H1 (cell line): ENCODE measurements around the gene EFNA3. TPM values are rescaled to one million over a fixed set of nuclear protein-coding genes. Genes with fewer than 3 reads are reported as not detected.

Experiments
- CTCF ChIA-PET: fragments of 300-600 bp; sonication (Branson Sonifier 250); formaldehyde crosslinking; loops from one replicate; lab custom pipeline; 2021; ENCODE audit not compliant: partially characterized antibody; lab: Charles Lee
- POLR2A ChIA-PET: fragments of 300-600 bp; sonication (Branson Sonifier 250); formaldehyde crosslinking; loops from one replicate; lab custom pipeline; 2021; ENCODE audit warnings: inconsistent platforms; ENCODE audit not compliant: partially characterized antibody; lab: Charles Lee
- DNase-seq, 2 experiments: peaks; one replicate each; pipeline versions ENCODE4 v3.0.0 to v3.0.0-alpha.2; 2010 to 2022; ENCODE audit warnings: low spot score in 2 of 2, low read depth in 1 of 2, mixed read lengths in 1 of 2
- FAIRE-seq: peaks from 2 replicates; lab custom pipeline; 2011; peaks lifted over from hg19 to GRCh38; lab: Jason Lieb, UNC
- H2AFZ ChIP-seq: 2 replicates; pipeline ENCODE4 v1.8.1; 2012; ENCODE audit warnings: low read length, inconsistent platforms
- H2AK5ac ChIP-seq: 2 replicates; pipeline ENCODE4 v1.6.1; 2013; ENCODE audit warnings: low read depth, low read length
- H2BK120ac ChIP-seq: replicated peaks from 2 replicates; pipeline ENCODE3; 2013; ENCODE audit warnings: low read depth, low read length, inconsistent platforms
- H2BK12ac ChIP-seq: 2 replicates; pipeline ENCODE4 v1.6.1; 2013; ENCODE audit warnings: low read depth, low read length
- H2BK15ac ChIP-seq: 2 replicates; pipeline ENCODE4 v1.6.1; 2013; ENCODE audit warnings: low read length
- H2BK20ac ChIP-seq: 2 replicates; pipeline ENCODE4 v1.6.1; 2013; ENCODE audit warnings: low read length
- H2BK5ac ChIP-seq: 2 replicates; pipeline ENCODE4 v1.6.1; 2013; ENCODE audit warnings: low read depth, low read length
- H3K14ac ChIP-seq: 2 replicates; pipeline ENCODE4 v1.6.1; 2013; ENCODE audit warnings: inconsistent platforms; ENCODE audit not compliant: insufficient read length
- H3K18ac ChIP-seq: 2 replicates; pipeline ENCODE4 v1.6.1; 2013; ENCODE audit warnings: low read length; ENCODE audit errors: extremely low read depth
- H3K23ac ChIP-seq: 2 replicates; pipeline ENCODE4 v1.6.1; 2013; ENCODE audit warnings: inconsistent platforms; ENCODE audit not compliant: insufficient read length
- H3K23me2 ChIP-seq: 2 replicates; pipeline ENCODE4 v1.6.1; 2013; ENCODE audit warnings: low read depth, low read length
- H3K27ac ChIP-seq: 2 replicates; pipeline ENCODE4 v1.6.1; 2011; ENCODE audit warnings: low read depth, low read length, inconsistent platforms
- H3K27me3 ChIP-seq, 4 experiments: replicated peaks in 1 of 4; 1 replicate in 1 of 4; 2 replicates in 3 of 4; pipeline versions ENCODE4 v1.6.1 to v1.8.1; 2011 to 2013; ENCODE audit warnings: low read length in 3 of 4, mild to moderate bottlenecking in 3 of 4, inconsistent platforms in 2 of 4, mixed read lengths in 2 of 4, moderate library complexity in 1 of 4; ENCODE audit not compliant: control insufficient read depth in 3 of 4, insufficient read depth in 3 of 4; ENCODE audit errors: extremely low read depth in 1 of 4
- H3K36me3 ChIP-seq, 4 experiments: 2 replicates each; pipeline versions ENCODE4 v1.6.1 to v1.8.1; 2011 to 2013; ENCODE audit warnings: mild to moderate bottlenecking in 4 of 4, low read length in 3 of 4, moderate library complexity in 2 of 4, control low read depth in 1 of 4, inconsistent platforms in 1 of 4; ENCODE audit not compliant: insufficient read depth in 4 of 4, control insufficient read depth in 2 of 4
- H3K4ac ChIP-seq: replicated peaks from 2 replicates; pipeline ENCODE3; 2013; ENCODE audit warnings: low read length, low read depth, mixed read lengths, inconsistent platforms; ENCODE audit not compliant: insufficient read length
- H3K4me1 ChIP-seq, 4 experiments: replicated peaks in 1 of 4; 1 replicate in 1 of 4; 2 replicates in 3 of 4; pipeline versions ENCODE4 v1.6.1 to v1.8.1; 2011 to 2013; ENCODE audit warnings: low read length in 3 of 4, inconsistent platforms in 2 of 4, mixed read lengths in 1 of 4; ENCODE audit not compliant: insufficient read depth in 4 of 4, control insufficient read depth in 3 of 4
- H3K4me2 ChIP-seq, 2 experiments: 2 replicates each; pipeline versions ENCODE4 v1.6.1 to v1.8.1; 2011 to 2013; ENCODE audit warnings: low read depth in 2 of 2, low read length in 2 of 2, control low read depth in 1 of 2, inconsistent platforms in 1 of 2, mild to moderate bottlenecking in 1 of 2; ENCODE audit not compliant: insufficient read depth in 1 of 2
- H3K4me3 ChIP-seq, 4 experiments: fragments of 200-600, 300-600 bp in 1 of 4; sonication (generic), shearing (Covaris generic), sonication (Bioruptor Twin) in 1 of 4; 2 replicates each; pipeline versions ENCODE4 v1.5.1 to v1.8.1; 2011 to 2016; ENCODE audit warnings: low read length in 4 of 4, low read depth in 3 of 4, control low read depth in 2 of 4, inconsistent platforms in 2 of 4, mild to moderate bottlenecking in 2 of 4, mixed read lengths in 1 of 4, moderate library complexity in 1 of 4; ENCODE audit not compliant: insufficient read depth in 2 of 4; ENCODE audit errors: extremely low read depth in 1 of 4
- H3K56ac ChIP-seq: replicated peaks from 2 replicates; pipeline ENCODE3; 2013; ENCODE audit warnings: low read depth, mild to moderate bottlenecking, mixed read lengths, low read length, inconsistent platforms; ENCODE audit not compliant: insufficient read length
- H3K79me1 ChIP-seq: 2 replicates; pipeline ENCODE4 v1.6.1; 2013; ENCODE audit warnings: low read depth, low read length, control low read depth
- H3K79me2 ChIP-seq, 2 experiments: 2 replicates each; pipeline versions ENCODE4 v1.6.1 to v1.8.1; 2012 to 2013; ENCODE audit warnings: low read length in 2 of 2, mild to moderate bottlenecking in 2 of 2, inconsistent platforms in 1 of 2; ENCODE audit not compliant: insufficient read depth in 2 of 2, control insufficient read depth in 1 of 2
- H3K9ac ChIP-seq, 4 experiments: replicated peaks in 1 of 4; 1 replicate in 1 of 4; 2 replicates in 3 of 4; pipeline versions ENCODE4 v1.6.1 to v1.8.1; 2011 to 2013; ENCODE audit warnings: low read depth in 3 of 4, low read length in 3 of 4, control low read depth in 2 of 4, mild to moderate bottlenecking in 2 of 4, moderate library complexity in 2 of 4, inconsistent platforms in 1 of 4; ENCODE audit errors: extremely low read depth in 1 of 4
- H3K9me3 ChIP-seq, 2 experiments: 2 replicates each; pipeline versions ENCODE4 v1.6.1 to v1.8.1; 2012 to 2013; ENCODE audit warnings: mild to moderate bottlenecking in 2 of 2, moderate library complexity in 2 of 2, control low read depth in 1 of 2, inconsistent platforms in 1 of 2, low read depth in 1 of 2, low read length in 1 of 2, mixed read lengths in 1 of 2; ENCODE audit not compliant: insufficient read depth in 2 of 2
- H4K20me1 ChIP-seq, 2 experiments: replicated peaks in 1 of 2; 2 replicates each; pipeline versions ENCODE3 to v1.8.1; 2011 to 2013; ENCODE audit warnings: inconsistent platforms in 2 of 2, low read length in 2 of 2, mild to moderate bottlenecking in 1 of 2; ENCODE audit not compliant: insufficient read depth in 2 of 2, control insufficient read depth in 1 of 2
- H4K5ac ChIP-seq: 2 replicates; pipeline ENCODE4 v1.6.1; 2013; ENCODE audit warnings: low read length, low read depth, mixed read lengths, inconsistent platforms; ENCODE audit not compliant: insufficient read length
- H4K8ac ChIP-seq: 2 replicates; pipeline ENCODE4 v1.8.0; 2013; ENCODE audit warnings: mild to moderate bottlenecking, moderate library complexity, low read length, inconsistent platforms; ENCODE audit not compliant: insufficient read depth; ENCODE audit errors: extremely low read depth
- H4K91ac ChIP-seq: replicated peaks from 2 replicates; pipeline ENCODE3; 2013; ENCODE audit warnings: low read length, mixed read lengths, inconsistent platforms; ENCODE audit not compliant: insufficient read length
- BCL11A ChIP-seq, 2 experiments: IDR thresholded peaks; one replicate each; pipeline ENCODE4 v1.6.1; 2011; ENCODE audit warnings: low read depth in 2 of 2, low read length in 2 of 2, mild to moderate bottlenecking in 2 of 2
- EZH2 ChIP-seq: fragments of 200-600 bp; sonication (generic); IDR thresholded peaks from 2 replicates; pipeline ENCODE4 v1.7.1; 2012; ENCODE audit warnings: low read depth, mild to moderate bottlenecking, moderate library complexity, low read length, inconsistent platforms; ENCODE audit not compliant: severe bottlenecking
- HDAC6 ChIP-seq: IDR thresholded peaks from one replicate; pipeline ENCODE4 v1.7.1; 2012; ENCODE audit warnings: low read depth, mild to moderate bottlenecking, inconsistent platforms, low read length, moderate library complexity
- KDM4A ChIP-seq: IDR thresholded peaks from one replicate; pipeline ENCODE4 v1.7.1; 2012; ENCODE audit warnings: low read depth, mild to moderate bottlenecking, moderate library complexity, low read length, inconsistent platforms; ENCODE audit not compliant: severe bottlenecking
- RAD21 ChIP-seq, 2 experiments: IDR thresholded peaks in 1 of 2; conservative IDR thresholded peaks in 1 of 2; 2 replicates each; pipeline ENCODE4 v1.6.1; 2011; ENCODE audit warnings: low read depth in 2 of 2, low read length in 2 of 2, improper control_type of control experiment in 1 of 2, inconsistent platforms in 1 of 2, mild to moderate bottlenecking in 1 of 2, moderate library complexity in 1 of 2
- RFX5 ChIP-seq: IDR thresholded peaks from 2 replicates; pipeline ENCODE4 v1.6.1; 2011; ENCODE audit warnings: low read depth, low read length, improper control_type of control experiment, borderline replicate concordance
- TAF7 ChIP-seq: optimal IDR thresholded peaks from 2 replicates; pipeline ENCODE3; 2011; ENCODE audit warnings: low read depth, mild to moderate bottlenecking, inconsistent platforms, low read length, moderate library complexity, borderline replicate concordance
- TBP ChIP-seq: IDR thresholded peaks from 2 replicates; pipeline ENCODE4 v1.6.1; 2011; ENCODE audit warnings: low read depth, low read length, improper control_type of control experiment
- USF2 ChIP-seq: IDR thresholded peaks from 2 replicates; pipeline ENCODE4 v1.6.1; 2011; ENCODE audit warnings: low read length, improper control_type of control experiment
- ZNF274 ChIP-seq: IDR thresholded peaks from 2 replicates; pipeline ENCODE4 v1.7.0; 2012; ENCODE audit warnings: low read length, borderline replicate concordance; ENCODE audit errors: extremely low read depth
- WGBS, 2 experiments: shearing (Covaris generic) in 1 of 2; methylation state at CpG; one replicate each; pipeline versions ENCODE4 v1.1.6 to v1.1.7; 2013 to 2015; ENCODE audit warnings: low lambda C conversion rate in 2 of 2, mixed read lengths in 2 of 2, inconsistent platforms in 1 of 2, low coverage in 1 of 2, missing lambda C conversion rate in 1 of 2; ENCODE audit not compliant: insufficient replicate concordance in 2 of 2, insufficient coverage in 1 of 2, insufficient read length in 1 of 2; ENCODE audit errors: extremely low coverage in 1 of 2, missing lambda C conversion rate in 1 of 2; 5-methylcytosine and 5-hydroxymethylcytosine counted together
- polyA plus RNA-seq, 7 experiments: library from polyadenylated mRNA; depleted of rRNA in 3 of 7; stranded (reverse) in 5 of 7; unstranded in 2 of 7; fragments of >200 nt in 5 of 7; fragments of 200-250 nt in 2 of 7; gene quantifications; 1 replicate in 5 of 7; 2 replicates in 1 of 7; 4 replicates in 1 of 7; pipeline versions ENCODE4 v1.2.1 to v1.2.3, GENCODE V29; 2011 to 2013; ENCODE audit warnings: missing spikeins in 2 of 7, mixed read lengths in 2 of 7
- total RNA-seq: library from RNA; stranded (reverse); fragmentation: NEBNext Ultra II Directional; extraction: Animal tissue kit (Norgen Biotek cat#: 25700); gene quantifications from 2 replicates; pipeline ENCODE4 v1.2.1, GENCODE V29; 2021

EFNA3 gene
- total and polyA plus RNA-seq, 2 of the 8 experiments (the other 6 are each of a cell fraction or from before 2014, with no cell fraction given): 10.8 to 13.8 TPM

DNA sequence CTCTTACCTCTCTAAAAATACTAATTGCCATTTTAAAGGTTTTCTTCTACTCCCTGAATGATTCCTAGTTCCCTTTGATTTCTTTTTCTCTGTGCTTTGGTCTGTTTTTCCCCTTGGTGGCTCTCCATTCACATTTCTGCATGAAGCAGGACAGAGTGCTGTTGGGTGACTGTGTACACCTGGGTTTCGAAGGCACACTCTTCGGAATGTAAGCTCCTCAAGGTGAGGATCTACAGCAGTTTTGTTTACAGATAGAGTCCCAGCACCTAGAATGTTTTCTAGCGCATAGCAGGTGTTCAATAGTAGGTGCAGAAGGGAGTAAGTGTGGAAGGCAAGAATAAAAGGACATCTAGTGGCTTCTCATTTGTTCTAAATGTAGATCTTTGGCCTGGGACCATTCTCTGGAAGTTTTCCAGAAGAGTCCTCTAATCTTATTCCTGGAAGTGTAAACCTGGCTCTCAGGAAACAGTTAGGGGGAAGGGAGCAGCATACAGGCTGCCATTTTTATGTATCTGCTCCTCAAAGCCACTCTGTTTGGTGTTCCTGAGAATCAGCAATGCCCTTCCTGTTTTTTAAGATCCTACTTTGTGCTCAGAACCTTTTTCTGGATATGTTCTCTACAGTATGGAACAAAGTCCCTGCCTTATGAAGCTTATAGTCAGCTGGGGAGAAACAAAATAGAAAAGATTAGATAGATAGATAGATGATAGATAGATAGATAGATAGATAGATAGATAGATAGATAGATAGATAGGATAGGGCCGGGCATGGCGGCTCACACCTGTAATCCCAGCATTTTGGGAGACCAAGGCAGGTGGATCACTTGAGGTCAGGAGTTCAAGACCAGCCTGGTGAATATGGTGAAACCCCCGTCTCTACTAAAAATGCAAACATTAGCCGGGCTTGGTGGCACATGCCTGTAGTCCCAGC is 26.2 kb downstream of the EFNA3 start:
- no peaks in the 10 kb centered on the region for H3K23me2 ChIP-seq
- H2BK5ac ChIP-seq: no peak overlapping the region
- no peaks in the 10 kb centered on the region for H3K79me2 ChIP-seq
- no peak overlapping the region for H3K4me3 ChIP-seq
- no peak overlapping the region for H3K23ac ChIP-seq
- no peaks in the 10 kb centered on the region for H3K4me1 ChIP-seq
- H3K27me3 ChIP-seq: no peaks in the 10 kb centered on the region
- no peak overlapping the region for H3K18ac ChIP-seq
- H3K14ac ChIP-seq: no peak overlapping the region
- no peak overlapping the region for H3K4ac ChIP-seq
- H2BK15ac ChIP-seq: no peak overlapping the region
- no peak overlapping the region for H2AFZ ChIP-seq
- no peaks in the 10 kb centered on the region for H3K9me3 ChIP-seq
- H4K91ac ChIP-seq: no peak overlapping the region
- no peak overlapping the region for H3K27ac ChIP-seq
- no peak overlapping the region for H2BK120ac ChIP-seq
- ChIA-PET CTCF (interaction anchor here (0.6 to 2.9 kb wide), 5 partner anchors 13 to 70 kb away, joined by 3 to 12 read pairs (median 4); partner anchors contain the start of gene KRTCAP2), POLR2A (interaction anchor here (0.5 kb wide), 1 partner anchor 180 kb away, joined by 4 read pairs; no protein-coding TSS in a partner anchor)
- H3K9ac ChIP-seq: no peak overlapping the region
- H2AK5ac ChIP-seq: no peak overlapping the region
- FAIRE-seq (no peak), DNase-seq (no peak)
- H3K36me3 ChIP-seq: no peaks in the 10 kb centered on the region
- no peak overlapping the region for H2BK12ac ChIP-seq
- H3K56ac ChIP-seq: no peak overlapping the region
- WGBS, 2 experiments: 87% methylated on average over 7 of the region's 7 CpGs; no CpG with 5 or more reads in 1 of the 2 experiments
- no peak overlapping the region for H2BK20ac ChIP-seq
- no peak overlapping the region for H4K8ac ChIP-seq
- no peak overlapping the region for H4K5ac ChIP-seq
- TF ChIP-seq BCL11A (IDR thresholded peaks at IDR 0.05; ENCODE audit: low read depth in 2 of 2, low read length in 2 of 2) (no peak), ZNF274 (no peak), HDAC6 (no peak), KDM4A (no peak), USF2 (no peak), EZH2 (no peak), TAF7 (no peak), RAD21 (IDR thresholded peaks at IDR 0.05 in 1 of 2, conservative IDR thresholded peaks at IDR 0.05 in 1 of 2; ENCODE audit: low read depth in 2 of 2, low read length in 2 of 2) (no peak), RFX5 (no peak), TBP (no peak)
- peaks cover 0 to 4% of the 10 kb centered on the region in 2 experiments for H4K20me1 ChIP-seq
- no peak overlapping the region for H3K4me2 ChIP-seq
- no peaks in the 10 kb centered on the region for H3K79me1 ChIP-seq
